GM21737 (cell line): ENCODE results near the gene AAR2.

Source experiments
- ATAC-seq: cut with Tn5 transposase; IDR thresholded peaks from one replicate; pipeline ENCODE4 v1.9.1; 2021; ENCODE audit warnings: mild to moderate bottlenecking, moderate library complexity; ENCODE audit not compliant: unreplicated experiment

AAR2 gene

GRCh38 chr20:36235892-36236785, at the start of gene AAR2:
Gene AAR2 (plus strand): TSS chr20:36236478. CDS start chr20:36239869, 3,391 bp downstream.
- peak; percentile 69 for ATAC-seq

GRCh38 chr20:36193977-36194712, 42.1 kb upstream of the AAR2 start:
- ATAC-seq: no peak

- ATAC-seq: no peak
These were observed 39.6 kb upstream of the AAR2 start for GRCh38 chr20:36196676-36197075.

- no peak for ATAC-seq
These were observed 39.0 kb upstream of the AAR2 start for GRCh38 chr20:36197271-36197670.

GRCh38 chr20:36199345-36200257, 36.7 kb upstream of the AAR2 start:
- ATAC-seq: peak; percentile 56

- ATAC-seq: no peak
These were observed 35.8 kb upstream of the AAR2 start for GRCh38 chr20:36200451-36200850.

- ATAC-seq: no peak
These were observed 35.1 kb upstream of the AAR2 start for GRCh38 chr20:36201198-36201597.

- ATAC-seq: no peak
These were observed 33.4 kb upstream of the AAR2 start for GRCh38 chr20:36202891-36203338.

GRCh38 chr20:36203861-36204260, 32.4 kb upstream of the AAR2 start:
- ATAC-seq: no peak

- no peak for ATAC-seq
These were observed 31.3 kb upstream of the AAR2 start for GRCh38 chr20:36205026-36205425.

GRCh38 chr20:36206068-36206467, 30.2 kb upstream of the AAR2 start:
- ATAC-seq: no peak

GRCh38 chr20:36206641-36207040, 29.6 kb upstream of the AAR2 start:
- no peak for ATAC-seq

GRCh38 chr20:36207602-36208001, 28.7 kb upstream of the AAR2 start:
- no peak for ATAC-seq

- no peak for ATAC-seq
These were observed 28.0 kb upstream of the AAR2 start for GRCh38 chr20:36208257-36208656.

GRCh38 chr20:36210436-36211021, 25.7 kb upstream of the AAR2 start:
- no peak for ATAC-seq

GRCh38 chr20:36213362-36213761, 22.9 kb upstream of the AAR2 start:
- no peak for ATAC-seq

- ATAC-seq: no peak
These were observed 21.5 kb upstream of the AAR2 start for GRCh38 chr20:36214684-36215256.

GRCh38 chr20:36215778-36216177, 20.5 kb upstream of the AAR2 start:
- ATAC-seq: no peak

GRCh38 chr20:36216314-36217025, 19.8 kb upstream of the AAR2 start:
- ATAC-seq: no peak

GRCh38 chr20:36217226-36217625, 19.1 kb upstream of the AAR2 start:
- no peak for ATAC-seq
